ENCODE results near the gene CAMTA1.

DNA sequence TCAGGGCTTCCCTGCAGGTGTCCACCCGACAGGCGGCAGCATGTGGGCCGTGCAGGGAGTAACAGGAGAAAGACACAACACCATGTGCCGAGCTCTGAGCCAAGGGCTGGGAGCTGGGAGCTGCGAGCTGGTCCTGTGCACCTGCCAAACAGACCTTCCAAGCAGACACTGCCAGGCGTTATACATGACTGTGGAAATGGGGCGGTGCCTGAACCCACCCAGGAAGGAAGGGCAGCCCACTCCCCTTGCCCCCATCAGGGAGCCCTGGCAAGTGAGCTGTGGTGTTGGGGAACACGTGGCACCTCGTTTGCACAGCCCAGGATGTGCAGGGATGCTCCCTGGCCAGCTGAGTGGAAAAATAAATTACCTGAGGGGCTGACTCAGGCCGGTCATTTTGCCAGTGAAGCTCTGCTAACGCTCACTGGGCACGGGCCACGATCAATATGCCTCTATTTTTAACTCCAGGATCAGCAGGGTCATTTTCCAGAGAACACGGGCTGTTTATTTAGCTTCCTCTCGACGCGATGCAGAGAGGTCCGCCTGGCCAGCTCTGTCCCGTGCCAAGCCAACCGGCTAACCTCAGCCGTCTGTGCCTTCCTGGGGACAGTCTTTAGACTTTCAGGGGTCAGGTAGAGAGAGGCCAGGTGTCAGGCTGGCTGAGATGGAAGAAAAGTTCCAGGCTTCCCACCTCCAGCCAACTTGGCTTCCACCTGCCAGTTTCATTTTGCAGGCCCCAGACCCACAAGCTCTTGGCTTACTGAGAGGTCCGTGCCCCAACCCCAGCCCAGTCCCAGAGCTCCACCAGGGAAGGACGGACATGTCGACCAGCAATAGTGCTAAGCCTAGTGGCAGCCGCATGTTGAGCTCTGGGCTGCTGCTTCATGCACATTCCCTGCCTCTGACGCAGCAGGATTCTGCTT is 789.1 kb downstream of the CAMTA1 start:
- TF ChIP-seq, protein P1, sequence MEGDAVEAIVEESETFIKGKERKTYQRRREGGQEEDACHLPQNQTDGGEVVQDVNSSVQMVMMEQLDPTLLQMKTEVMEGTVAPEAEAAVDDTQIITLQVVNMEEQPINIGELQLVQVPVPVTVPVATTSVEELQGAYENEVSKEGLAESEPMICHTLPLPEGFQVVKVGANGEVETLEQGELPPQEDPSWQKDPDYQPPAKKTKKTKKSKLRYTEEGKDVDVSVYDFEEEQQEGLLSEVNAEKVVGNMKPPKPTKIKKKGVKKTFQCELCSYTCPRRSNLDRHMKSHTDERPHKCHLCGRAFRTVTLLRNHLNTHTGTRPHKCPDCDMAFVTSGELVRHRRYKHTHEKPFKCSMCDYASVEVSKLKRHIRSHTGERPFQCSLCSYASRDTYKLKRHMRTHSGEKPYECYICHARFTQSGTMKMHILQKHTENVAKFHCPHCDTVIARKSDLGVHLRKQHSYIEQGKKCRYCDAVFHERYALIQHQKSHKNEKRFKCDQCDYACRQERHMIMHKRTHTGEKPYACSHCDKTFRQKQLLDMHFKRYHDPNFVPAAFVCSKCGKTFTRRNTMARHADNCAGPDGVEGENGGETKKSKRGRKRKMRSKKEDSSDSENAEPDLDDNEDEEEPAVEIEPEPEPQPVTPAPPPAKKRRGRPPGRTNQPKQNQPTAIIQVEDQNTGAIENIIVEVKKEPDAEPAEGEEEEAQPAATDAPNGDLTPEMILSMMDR (conservative IDR thresholded peaks at IDR 0.05; ENCODE audit: low read length), result no peak
- TF ChIP-seq EZH2phosphoT487 (IDR thresholded peaks at IDR 0.05; ENCODE audit: borderline replicate concordance, low read depth, low read length), result no peak
